Hematopoietic multipotent progenitor cell treated with erythropoietin and hydrocortisone succinate and interleukin-3 and kit ligand, for 4 days (in vitro differentiated cells): ENCODE data around the gene FRG2.
A peak's percentile ranks its signal among the peaks of the same experiment; 100 is the strongest.
"Not testable (repeated sequence)": the region's sequence is repeated elsewhere in the genome, so short reads cannot be mapped to it uniquely, and the experiment has no call there.

Source experiments
- DNase-seq: peaks from one replicate; pipeline ENCODE4 v3.0.0-alpha.2; 2015

FRG2 gene

DNA sequence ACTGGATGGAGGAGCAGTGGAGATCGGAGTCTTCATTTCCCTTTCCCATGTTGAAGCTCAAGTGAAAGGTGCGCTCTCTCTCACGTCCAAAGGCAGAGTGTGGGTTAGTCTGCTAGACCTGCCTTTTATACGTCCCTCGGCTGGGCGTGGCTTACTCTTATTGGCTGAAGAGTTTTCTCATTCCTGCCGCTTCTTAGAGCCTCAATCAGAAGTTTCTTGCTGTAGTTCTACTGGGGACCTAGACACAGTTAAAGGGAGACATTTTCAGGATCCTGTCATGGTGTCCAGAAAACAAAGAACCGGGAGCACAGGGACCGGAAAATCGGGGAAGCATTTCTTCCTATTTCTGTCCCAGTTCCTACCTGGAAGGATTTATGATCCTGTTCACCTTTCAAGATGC, at the start of gene FRG2:
FRG2 (minus strand) TSS at position 101 of the 400 bp plus-strand sequence; CDS start at position 49, 52 bp downstream.
- not testable (repeated sequence) for DNase-seq

GRCh38 chr4:190068351-190068750, 41.3 kb upstream of the FRG2 start:
- DNase-seq: not testable (repeated sequence)

- not testable (repeated sequence) for DNase-seq
Observed at GRCh38 chr4:190064805-190065204, 37.7 kb upstream of the FRG2 start.

- DNase-seq: not testable (repeated sequence)
Observed at GRCh38 chr4:190064342-190064741, 37.3 kb upstream of the FRG2 start, which contains the start of gene DBET. Gene DBET, plus strand, starts transcription at chr4:190064502.

DNA sequence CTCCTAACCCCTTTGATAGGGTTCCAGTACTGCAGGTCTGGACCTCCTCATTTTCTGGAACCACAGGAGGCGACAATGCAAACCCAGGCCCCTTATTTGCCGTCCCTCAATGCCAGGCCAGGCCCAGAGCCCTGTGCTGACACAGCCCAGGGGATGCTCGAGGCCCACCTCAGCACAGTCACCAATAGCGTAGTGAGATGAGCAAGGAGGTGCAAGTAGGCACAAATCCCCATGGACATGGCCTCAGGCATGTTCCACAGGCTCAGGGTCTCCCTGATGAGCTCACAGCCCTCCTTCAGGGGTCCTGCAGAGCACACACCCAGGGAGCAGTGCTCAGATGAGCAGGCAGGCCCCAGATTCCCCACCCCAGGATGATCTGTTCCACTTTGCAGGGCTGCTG, 31.9 kb upstream of the FRG2 start:
- not testable (repeated sequence) for DNase-seq

DNA sequence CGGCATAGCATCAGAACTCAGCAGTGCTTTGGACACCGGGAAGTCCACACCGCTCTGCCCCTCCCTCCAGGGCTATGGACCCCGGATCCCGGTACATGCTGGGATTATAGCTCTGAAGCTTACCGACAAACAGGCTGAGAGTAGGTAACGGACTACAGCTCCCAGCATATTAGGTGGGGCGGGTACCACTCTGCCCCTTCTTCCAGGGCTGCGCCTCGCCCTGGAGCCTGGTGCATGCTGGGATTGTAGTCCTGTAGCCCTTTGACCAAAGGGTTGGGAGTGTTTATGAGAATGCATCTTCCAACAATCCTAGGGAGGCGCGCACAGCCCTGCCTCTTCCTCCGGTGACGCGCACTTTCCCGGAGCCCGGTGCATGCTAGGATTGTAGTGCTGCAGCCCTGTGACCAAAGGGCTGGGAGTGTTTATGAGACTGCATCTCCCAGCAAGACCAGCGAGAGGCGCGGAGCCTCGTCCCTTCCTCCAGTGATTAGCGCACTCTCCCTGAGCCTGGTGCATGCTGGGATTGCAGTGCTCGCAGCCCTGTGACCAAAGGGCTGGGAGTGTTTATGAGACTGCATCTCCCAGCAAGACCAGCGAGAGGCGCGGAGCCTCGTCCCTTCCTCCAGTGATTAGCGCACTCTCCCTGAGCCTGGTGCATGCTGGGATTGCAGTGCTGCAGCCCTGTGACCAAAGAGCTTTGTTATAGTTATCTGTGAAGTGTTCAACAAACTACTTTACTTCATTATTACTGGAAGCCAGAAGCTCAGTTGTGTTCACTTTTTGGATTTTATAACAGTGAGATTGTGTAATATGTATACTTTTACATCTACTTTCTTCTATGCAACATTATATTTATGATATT, 22.6 kb upstream of the FRG2 start:
- DNase-seq: not testable (repeated sequence)

DNA sequence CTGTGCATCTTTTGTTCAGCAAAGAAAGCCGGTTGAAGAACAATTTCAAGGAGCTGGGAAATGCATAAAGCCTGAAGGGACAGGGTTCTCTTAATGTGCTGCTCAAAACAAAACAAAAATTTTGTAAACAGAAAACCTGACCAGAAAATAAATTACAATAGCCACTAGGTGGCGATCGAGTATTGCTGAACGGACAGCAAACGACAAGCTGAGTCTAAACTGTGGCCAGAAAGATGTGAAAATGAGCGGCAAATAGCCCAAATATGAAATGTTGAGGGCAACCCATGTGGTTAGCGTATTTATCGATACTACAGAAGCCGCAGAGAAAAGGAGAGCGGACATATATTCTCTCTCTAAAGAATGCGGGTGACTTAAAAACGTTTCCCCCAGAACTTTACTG, 20.6 kb upstream of the FRG2 start:
- DNase-seq: not testable (repeated sequence)

GRCh38 chr4:190040873-190041272, 13.8 kb upstream of the FRG2 start:
- DNase-seq: not testable (repeated sequence)

- DNase-seq: not testable (repeated sequence)
Observed at GRCh38 chr4:190037704-190038388, 10.8 kb upstream of the FRG2 start.

DNA sequence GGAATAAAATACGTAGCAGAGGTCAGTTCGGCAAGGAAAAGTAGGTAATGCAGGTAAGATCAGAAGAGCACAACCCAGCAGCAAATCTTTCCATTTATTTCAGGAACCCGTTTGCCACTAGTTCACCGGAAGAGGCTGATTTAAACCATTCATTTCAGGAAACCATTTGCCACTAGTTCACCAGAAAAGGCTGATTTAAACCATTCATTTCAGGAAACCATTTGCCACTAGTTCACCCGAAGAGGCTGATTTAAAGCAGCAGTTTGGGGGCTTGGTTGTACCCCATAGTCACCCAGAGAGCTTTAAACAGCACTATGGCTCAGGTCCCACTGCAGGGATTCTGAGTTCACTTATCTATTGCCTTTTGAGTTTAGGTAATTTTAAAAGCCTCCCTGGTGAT, 4.2 kb upstream of the FRG2 start:
- DNase-seq: not testable (repeated sequence)

DNA sequence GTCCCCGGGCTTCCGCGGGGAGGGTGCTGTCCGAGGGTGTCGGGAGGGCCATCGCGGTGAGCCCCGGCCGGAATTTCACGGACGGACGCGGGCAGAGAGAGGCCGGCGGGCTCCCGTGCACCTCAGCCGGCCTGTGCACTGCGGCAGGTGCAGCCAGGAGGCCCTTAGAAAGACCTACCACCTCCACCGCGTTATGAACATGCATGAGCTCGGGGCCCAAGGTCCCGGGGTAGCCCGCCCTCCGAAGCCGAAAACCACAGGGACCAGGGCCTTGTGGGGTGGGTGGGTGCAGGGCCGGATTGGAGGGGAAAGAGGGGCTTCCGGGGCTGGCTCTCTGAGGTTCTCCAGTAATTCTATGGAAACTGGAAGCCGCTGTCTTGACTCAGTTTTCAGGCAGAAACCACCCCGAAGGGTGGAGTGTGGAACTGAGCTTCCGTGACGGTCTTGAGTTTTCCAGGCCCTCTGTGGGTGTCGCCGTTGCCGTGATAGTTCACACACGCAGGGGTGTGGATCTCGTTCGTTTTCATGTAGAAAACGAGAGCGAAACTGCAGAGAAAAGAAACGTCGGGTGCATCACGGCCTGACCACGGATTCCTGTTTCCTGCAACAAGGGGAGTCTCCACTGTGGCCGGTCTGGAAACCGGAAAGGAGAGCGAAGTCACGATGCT, 4.3 kb downstream of the FRG2 start:
- DNase-seq: peak; percentile 2

DNA sequence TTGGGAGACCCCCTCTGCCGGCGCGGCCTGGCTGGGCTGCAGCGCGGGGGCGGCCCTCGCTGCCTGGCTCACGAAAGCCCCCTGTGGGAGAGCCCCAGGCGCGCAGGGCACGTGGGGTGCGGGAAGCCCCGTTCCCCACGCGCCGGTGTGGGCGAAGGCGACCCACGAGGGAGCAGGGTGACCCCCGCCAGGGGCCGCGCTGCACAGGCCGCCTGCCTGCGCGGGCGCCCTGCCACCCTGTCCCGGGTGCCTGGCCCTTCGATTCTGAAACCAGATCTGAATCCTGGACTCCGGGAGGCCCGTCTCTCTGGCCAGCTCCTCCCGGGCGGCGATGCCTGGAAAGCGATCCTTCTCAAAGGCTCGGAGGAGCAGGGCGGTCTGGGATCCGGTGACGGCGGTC, 5.1 kb downstream of the FRG2 start:
- not testable (repeated sequence) for DNase-seq

DNA sequence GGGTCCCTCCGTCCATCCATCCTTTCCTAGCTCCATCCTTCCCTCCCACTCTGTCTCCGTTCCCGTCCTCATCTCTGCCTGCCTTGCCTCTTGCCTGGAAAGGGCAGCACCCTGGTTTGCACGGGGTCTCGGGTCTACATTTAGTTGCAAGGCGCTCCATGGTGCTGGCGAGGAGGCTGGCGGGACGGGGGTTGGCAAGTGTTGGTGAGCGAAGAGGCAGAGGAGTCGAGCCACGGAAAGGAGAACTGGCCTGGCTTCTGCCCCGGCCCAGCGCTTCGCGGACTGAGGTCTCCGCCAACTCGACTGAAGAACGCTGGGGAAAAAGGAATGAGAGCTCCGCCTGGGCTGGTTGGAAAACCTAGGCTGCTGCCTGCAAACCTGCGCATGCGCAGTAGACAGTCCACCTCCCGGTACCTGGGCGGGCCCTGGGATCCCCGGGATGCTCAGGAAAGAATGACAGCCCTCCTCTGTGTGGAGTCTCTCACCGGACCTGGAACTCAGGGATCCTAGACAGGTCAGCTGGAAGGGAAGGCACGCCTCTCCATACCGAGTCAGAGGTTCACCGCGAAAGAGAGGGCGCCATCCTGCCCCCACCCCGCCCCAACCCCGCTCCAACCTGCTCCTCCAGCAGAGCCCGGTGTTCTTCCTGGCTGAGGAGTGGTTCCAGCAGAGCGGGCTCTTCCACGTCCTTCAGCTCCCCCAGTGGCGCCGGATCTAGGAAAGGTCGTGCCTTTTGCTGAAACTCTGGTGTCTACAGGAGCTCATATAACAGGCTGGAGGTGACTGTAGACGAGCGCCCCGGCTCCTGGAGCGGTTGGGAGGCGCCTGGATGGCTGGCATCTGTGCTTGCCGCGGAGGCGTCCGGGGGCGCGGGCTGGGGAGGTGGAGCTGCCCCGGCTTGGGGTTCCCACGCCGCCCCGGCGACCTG, 6.0 kb downstream of the FRG2 start:
- peak; percentile 37 for DNase-seq

GRCh38 chr4:190019859-190020463, 7.1 kb downstream of the FRG2 start:
- not testable (repeated sequence) for DNase-seq

DNA sequence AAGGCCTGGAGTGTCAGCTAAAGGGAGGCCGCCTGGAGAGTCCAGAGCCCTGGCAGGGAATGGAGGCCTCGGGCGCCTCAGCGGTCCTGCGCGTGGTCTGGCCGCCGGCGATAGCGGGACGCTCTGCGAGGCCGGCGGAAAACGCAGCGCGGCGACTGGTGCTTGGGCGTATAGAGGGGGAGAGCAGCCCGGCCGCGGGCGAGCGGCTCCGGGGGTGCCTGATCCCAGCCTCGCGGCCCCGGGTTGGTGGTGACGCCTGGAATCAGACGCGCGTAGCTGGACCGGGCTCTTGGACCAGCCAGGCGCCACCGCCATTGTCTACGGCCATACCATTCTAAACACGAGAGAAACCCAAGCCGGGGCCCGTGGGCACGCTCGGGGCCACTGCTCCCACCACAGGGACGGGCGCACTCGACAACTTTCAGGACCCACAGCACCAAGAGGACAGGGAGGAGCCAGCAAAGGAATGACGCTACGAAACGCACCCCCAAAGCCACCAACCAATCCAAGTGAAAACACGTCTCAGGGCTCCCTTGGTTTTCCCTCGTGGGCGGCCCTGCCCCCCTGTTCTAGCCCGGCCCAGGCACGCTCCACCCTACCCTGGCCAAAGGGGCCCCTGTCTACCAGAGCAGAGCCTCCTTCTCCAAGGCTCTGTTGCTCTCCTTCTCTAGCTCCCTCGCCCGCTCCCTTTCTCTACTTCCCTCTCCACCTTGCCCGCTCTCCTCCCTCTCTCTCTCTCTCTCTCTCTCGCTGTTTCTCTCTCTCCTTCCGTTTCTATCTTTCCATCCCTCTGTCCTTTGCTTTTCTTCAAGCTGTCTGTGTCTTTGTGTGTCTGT, 7.8 kb downstream of the FRG2 start:
- DNase-seq: peak; percentile 13

DNA sequence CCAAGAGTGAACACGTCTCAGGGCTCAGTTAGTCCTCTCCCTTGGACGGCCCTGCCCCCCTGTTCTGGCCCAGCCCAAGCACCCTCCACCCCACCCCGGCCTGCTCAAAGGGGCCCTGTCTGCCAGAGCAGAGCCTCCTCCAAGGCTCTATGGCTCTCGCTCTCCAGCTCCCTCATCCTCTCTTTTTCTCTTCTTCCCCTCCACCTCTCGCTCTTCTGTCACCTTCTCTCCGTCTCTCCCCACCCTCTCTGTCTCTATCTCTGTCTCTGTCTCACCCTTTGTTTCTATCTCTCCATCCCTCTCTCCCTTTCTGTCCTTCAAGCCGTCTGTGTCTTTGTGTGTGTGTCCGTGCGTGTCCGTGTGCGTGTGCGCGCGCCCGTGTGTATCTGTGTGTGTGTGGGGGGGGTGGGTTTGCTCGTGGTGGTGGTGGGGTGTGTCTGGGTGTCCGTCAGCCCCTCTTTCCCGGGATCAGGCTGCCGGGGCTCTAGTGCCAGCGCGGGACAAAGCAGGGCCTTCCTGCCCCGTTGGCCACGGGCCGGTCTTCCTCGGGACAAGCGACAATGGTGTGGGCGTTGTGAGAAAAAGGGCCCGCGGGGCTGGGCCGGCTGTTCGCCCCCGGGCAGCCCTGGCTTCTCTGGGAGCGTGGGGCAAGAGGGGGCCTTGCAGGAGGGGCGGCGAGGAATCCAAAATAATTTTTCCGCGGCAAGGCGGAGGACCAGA, 8.7 kb downstream of the FRG2 start:
- peak; percentile 0 for DNase-seq

GRCh38 chr4:190017357-190018200, 9.5 kb downstream of the FRG2 start:
- DNase-seq: peak; percentile 6

- peak; percentile 25 for DNase-seq
Observed at GRCh38 chr4:190016369-190017289, 10.4 kb downstream of the FRG2 start.
